Left lung (tissue), 10 donors: Measurements from ENCODE around the gene NRAS. TPM values are rescaled to one million over a fixed set of nuclear protein-coding genes. Genes with fewer than 3 reads are reported as not detected.

Experiments used
- ATAC-seq: fragments of 200-7000 bp; cut with Tn5 transposase; one replicate; pipeline ENCODE4 v1.9.1; 2020; ENCODE audit warnings: moderate library complexity
- DNase-seq, 4 donors: peaks; one replicate each; pipeline ENCODE4 v3.0.0-alpha.2; 2013 to 2020
- H3K27ac ChIP-seq, 2 donors: fragments of 200-600 bp; sonication (generic) in 1 of 2; one replicate each; pipeline versions ENCODE4 v1.5.0 to v1.8.0; 2020 to 2021
- H3K27me3 ChIP-seq, 2 donors: fragments of 200-600 bp; sonication (generic) in 1 of 2; one replicate each; pipeline versions ENCODE4 v1.5.0 to v1.8.0; 2020 to 2021
- H3K36me3 ChIP-seq, 2 donors: fragments of 200-600 bp; sonication (generic) in 1 of 2; one replicate each; pipeline versions ENCODE4 v1.5.0 to v1.8.0; 2020 to 2021
- H3K4me1 ChIP-seq, 2 donors: fragments of 200-600 bp; one replicate each; pipeline ENCODE4 v1.8.0; 2021
- H3K4me3 ChIP-seq, 2 donors: fragments of 200-600 bp; sonication (generic) in 1 of 2; one replicate each; pipeline versions ENCODE4 v1.5.0 to v1.8.0; 2020 to 2021; ENCODE audit warnings: mild to moderate bottlenecking in 1 of 2
- H3K9me3 ChIP-seq, 2 donors: fragments of 200-600 bp; sonication (generic) in 1 of 2; one replicate each; pipeline versions ENCODE4 v1.5.0 to v1.8.0; 2020 to 2021
- intact Hi-C, 2 donors: fragments of 100-400 bp; cut with DNase I; formaldehyde crosslinking; loops; one replicate each; pipeline versions ENCODE4 v1.11.2 to v1.14.2; 2022
- polyA plus RNA-seq, 6 donors: library from polyadenylated mRNA; unstranded; fragments of 120-200 nt; gene quantifications; one replicate each; pipeline ENCODE4 v1.2.1, GENCODE V29; 2013; ENCODE audit not compliant: insufficient read length in 6 of 6
- total RNA-seq, 2 donors: library from RNA; stranded (reverse); fragmentation: NEBNext Ultra II Directional; extraction: Animal tissue kit (Norgen Biotek cat#: 25700); gene quantifications; one replicate each; pipeline ENCODE4 v1.2.1, GENCODE V29; 2021
- TF ChIP-seq, protein P1 (sequence below), 2 donors: fragments of 200-600 bp; sonication (generic) in 1 of 2; IDR thresholded peaks; one replicate each; pipeline versions ENCODE4 v1.5.0 to v1.8.0; 2021; ENCODE audit warnings: antibody characterized with exemption in 2 of 2
- donor health status: DM: no; HTN: yes; CAD: no.
- donor health status: DM: no; HTN: no; CAD: no.

The NRAS gene
- total and polyA plus RNA-seq, 8 donors, result 31.3 to 62.4 (median 57.3) TPM

GRCh38 chr1:114671939-114672275 lies 44.7 kb downstream of the NRAS start:
- Histone ChIP-seq H3K27me3 (peaks cover 0 to 25% of the 10 kb centered on the region in 2 donors), H3K9me3 (no peaks in the 10 kb centered on the region), H3K4me1 (peaks cover 0 to 12% of the 10 kb centered on the region in 2 donors), H3K36me3 (no peaks in the 10 kb centered on the region), H3K27ac (no peak overlapping the region), H3K4me3 (no peak overlapping the region)
- TF ChIP-seq, protein P1, sequence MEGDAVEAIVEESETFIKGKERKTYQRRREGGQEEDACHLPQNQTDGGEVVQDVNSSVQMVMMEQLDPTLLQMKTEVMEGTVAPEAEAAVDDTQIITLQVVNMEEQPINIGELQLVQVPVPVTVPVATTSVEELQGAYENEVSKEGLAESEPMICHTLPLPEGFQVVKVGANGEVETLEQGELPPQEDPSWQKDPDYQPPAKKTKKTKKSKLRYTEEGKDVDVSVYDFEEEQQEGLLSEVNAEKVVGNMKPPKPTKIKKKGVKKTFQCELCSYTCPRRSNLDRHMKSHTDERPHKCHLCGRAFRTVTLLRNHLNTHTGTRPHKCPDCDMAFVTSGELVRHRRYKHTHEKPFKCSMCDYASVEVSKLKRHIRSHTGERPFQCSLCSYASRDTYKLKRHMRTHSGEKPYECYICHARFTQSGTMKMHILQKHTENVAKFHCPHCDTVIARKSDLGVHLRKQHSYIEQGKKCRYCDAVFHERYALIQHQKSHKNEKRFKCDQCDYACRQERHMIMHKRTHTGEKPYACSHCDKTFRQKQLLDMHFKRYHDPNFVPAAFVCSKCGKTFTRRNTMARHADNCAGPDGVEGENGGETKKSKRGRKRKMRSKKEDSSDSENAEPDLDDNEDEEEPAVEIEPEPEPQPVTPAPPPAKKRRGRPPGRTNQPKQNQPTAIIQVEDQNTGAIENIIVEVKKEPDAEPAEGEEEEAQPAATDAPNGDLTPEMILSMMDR (IDR thresholded peaks at IDR 0.05), result no peak
- intact Hi-C loops, result no loop called here
- ATAC-seq (no peak), DNase-seq (no peak)

DNA sequence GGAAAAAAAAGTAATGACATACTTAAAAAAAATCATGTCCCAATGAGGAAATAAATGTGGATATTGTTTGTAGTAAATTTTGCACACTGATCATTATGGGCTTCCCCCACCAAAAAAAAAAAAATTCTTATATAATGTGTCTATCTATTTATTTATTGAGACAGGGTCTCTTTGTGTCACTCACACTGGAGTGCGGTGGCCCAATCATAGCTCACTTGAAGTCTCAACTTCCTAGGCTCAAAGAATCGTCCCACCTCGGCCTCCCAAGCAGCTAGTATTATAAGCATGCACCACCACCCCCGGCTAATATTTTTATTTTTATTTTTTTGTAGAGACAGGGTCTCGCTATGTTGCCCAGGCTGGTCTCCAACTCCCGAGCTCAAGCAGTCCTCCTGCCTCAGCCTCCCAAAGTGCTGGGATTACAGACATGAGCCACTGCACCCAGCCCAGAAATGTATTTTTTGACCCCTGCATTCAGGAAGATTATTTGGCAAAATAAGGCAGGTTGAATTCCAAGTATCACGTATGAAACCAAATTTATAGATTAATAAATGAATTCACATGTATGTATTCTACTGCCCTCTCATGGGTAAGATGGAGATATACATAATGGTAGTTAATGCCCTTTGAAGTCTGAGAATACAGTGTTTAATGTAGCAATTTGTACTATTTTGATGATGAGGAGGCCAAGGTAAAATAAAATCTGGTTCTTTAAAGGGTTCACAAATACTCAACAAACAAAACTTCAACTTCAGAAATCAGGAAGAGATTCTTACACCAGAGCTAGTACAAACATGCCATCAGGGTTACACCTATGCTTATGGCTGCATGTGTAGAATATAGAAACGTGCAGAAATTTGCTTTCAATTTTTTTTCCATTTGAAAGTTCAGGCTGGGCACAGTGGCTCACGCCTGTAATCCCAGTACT lies 45.3 kb downstream of the NRAS start:
- peaks cover 0 to 12% of the 10 kb centered on the region in 2 donors for H3K4me1 ChIP-seq
- ATAC-seq (no peak), DNase-seq (no peak)
- H3K9me3 ChIP-seq, result no peaks in the 10 kb centered on the region
- peaks cover 0 to 25% of the 10 kb centered on the region in 2 donors for H3K27me3 ChIP-seq
- intact Hi-C loops, result no loop called here
- H3K4me3 ChIP-seq, result peak overlapping the region in 1 of 2 donors; percentile 60
- TF ChIP-seq, protein P1 (IDR thresholded peaks at IDR 0.05), result peak in 1 of 2 donors; percentile 20
- H3K36me3 ChIP-seq, result no peaks in the 10 kb centered on the region
- H3K27ac ChIP-seq, result peak overlapping the region in 1 of 2 donors; percentile 80

DNA sequence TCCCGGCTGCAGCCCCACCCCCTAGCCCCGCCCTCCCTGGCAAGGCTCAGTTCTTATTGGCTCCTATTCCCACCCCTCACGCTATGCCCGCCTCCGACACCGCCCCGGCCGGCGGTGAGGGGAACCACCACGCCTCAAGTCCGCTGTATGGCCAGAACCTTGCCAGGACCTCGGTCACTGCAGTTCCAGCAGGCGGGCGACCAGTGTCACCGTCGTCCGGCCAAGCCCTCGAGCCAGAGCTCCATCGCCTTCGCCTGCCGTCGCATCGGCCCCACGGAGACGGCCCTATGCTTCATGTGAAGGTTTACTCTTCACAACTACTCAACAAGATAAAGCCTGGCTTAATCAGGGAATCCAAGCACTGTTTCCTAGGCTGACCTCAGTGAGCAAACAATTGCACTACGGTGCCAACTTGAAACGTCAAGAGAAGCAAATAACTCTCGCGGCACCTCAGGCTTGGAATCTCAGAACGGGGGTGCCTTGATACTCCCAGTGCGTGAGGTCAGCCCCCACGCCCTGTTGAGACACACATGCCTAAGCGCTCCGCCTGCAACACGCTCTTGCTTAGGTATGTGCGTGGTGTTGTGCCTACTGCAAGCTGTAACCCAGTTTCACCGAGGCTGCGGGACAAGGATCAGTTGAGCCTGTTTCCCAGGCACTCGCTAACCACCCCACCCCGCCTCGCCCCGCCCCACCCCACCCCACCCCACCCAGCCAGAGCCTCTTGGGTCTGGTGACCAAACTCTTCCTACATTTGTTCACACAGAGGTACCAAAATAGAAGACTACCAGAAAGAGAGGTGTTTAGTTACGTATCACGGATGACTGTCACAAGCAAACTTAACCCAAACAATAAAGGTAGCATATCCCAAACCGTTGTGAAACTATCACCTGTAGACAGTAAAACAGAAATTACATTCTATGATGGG lies 46.2 kb downstream of the NRAS start:
- peaks cover 0 to 20% of the 10 kb centered on the region in 2 donors for H3K27me3 ChIP-seq
- peak overlapping the region; percentile 80 to 81 for H3K27ac ChIP-seq
- TF ChIP-seq, protein P1 (IDR thresholded peaks at IDR 0.05), result peak in 1 of 2 donors; percentile 39
- intact Hi-C loops, result no loop called here
- no peaks in the 10 kb centered on the region for H3K9me3 ChIP-seq
- H3K4me1 ChIP-seq, result peaks cover 0 to 12% of the 10 kb centered on the region in 2 donors
- H3K36me3 ChIP-seq, result no peaks in the 10 kb centered on the region
- ATAC-seq, result peak; percentile 98
- peak; percentile 89 to 96 (median 94) for DNase-seq
- H3K4me3 ChIP-seq, result peak overlapping the region; percentile 60 to 73

DNA sequence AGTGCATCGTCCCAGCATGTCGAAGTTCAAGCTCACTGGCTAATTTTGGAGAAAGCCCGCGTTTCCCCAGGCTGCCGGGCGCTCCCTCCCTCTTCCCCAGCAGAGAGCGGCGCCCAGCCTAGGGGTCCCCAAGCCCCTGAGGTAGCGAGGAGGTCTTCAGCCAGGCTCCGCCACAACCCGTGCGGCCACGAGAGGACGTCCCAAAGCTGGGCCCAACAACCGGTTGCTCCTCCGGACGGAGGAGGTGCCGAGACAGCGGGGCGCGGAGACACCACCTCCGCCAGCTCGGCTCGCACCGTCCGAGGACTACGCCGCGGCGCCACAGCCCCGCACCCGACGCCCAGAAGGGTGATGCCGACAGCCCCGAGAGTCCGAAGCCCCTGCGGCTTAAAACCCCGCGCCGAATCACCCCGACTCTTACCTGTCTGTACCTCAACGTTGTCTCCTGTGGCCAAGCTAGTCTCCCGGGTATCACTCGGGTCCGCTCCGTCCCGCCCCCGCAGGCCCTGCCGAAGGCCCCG lies 46.9 kb downstream of the NRAS start, which contains the start of gene DENND2C:
Gene DENND2C (minus strand): TSS at position 488 of the 521 bp plus-strand sequence. CDS start 44,065 bp downstream, outside the sequence.
- peaks cover 0 to 16% of the 10 kb centered on the region in 2 donors for H3K27me3 ChIP-seq
- no peaks in the 10 kb centered on the region for H3K36me3 ChIP-seq
- intact Hi-C loops, result no loop called here
- peak; percentile 61 for ATAC-seq
- H3K4me3 ChIP-seq, result peak within 1 kb of the TSS; percentile 60 to 73
- TF ChIP-seq, protein P1 (IDR thresholded peaks at IDR 0.05), result no peak
- no peaks in the 10 kb centered on the region for H3K9me3 ChIP-seq
- peak within 1 kb of the TSS; percentile 80 to 81 for H3K27ac ChIP-seq
- no peak for DNase-seq
- H3K4me1 ChIP-seq, result peaks cover 0 to 12% of the 10 kb centered on the region in 2 donors
